PC-9 (cell line): Measurements from ENCODE around the gene CARMIL1. TPM values are rescaled to one million over a fixed set of nuclear protein-coding genes. Genes with fewer than 3 reads are reported as not detected.

Experiments
- BruUV-seq: library from RNA; stranded (reverse); fragments of 400-500 nt; replicated peaks from 2 replicates; lab custom pipeline; 2021; lab: Mats Ljungman, UMichigan
- CTCF ChIA-PET: fragments of 300-600 bp; sonication (Branson Sonifier 250); formaldehyde crosslinking; loops from one replicate; lab custom pipeline; 2022; ENCODE audit warnings: antibody characterized with exemption; lab: Charles Lee
- POLR2A ChIA-PET: fragments of 300-600 bp; sonication (Branson Sonifier 250); formaldehyde crosslinking; loops from one replicate; lab custom pipeline; 2022; ENCODE audit warnings: antibody characterized with exemption; ENCODE audit not compliant: unreplicated experiment; lab: Charles Lee
- DNase-seq, 2 experiments: peaks; one replicate each; pipeline versions ENCODE4 v3.0.0 to v3.0.0-alpha.2; 2015 to 2022; ENCODE audit warnings: mixed read lengths in 1 of 2
- H2AFZ ChIP-seq: fragments of 200-600 bp; sonication (generic); 2 replicates; pipeline ENCODE4 v1.8.1; 2017; ENCODE audit warnings: antibody characterized with exemption
- H3F3A ChIP-seq: fragments of 200-600 bp; sonication (generic); 2 replicates; pipeline ENCODE4 v1.8.1; 2017; ENCODE audit warnings: antibody characterized with exemption, mild to moderate bottlenecking, low read depth; ENCODE audit not compliant: insufficient read depth
- H3K27ac ChIP-seq: fragments of 200-600 bp; sonication (generic); 2 replicates; pipeline ENCODE4 v1.6.1; 2016; ENCODE audit warnings: mixed run types
- H3K27me3 ChIP-seq: fragments of 200-600 bp; sonication (generic); 2 replicates; pipeline ENCODE4 v1.6.1; 2016; ENCODE audit warnings: low read depth, mixed run types; ENCODE audit not compliant: insufficient read depth
- H3K36me3 ChIP-seq: fragments of 200-600 bp; sonication (generic); 2 replicates; pipeline ENCODE4 v1.6.1; 2016; ENCODE audit warnings: low read depth, mixed run types
- H3K4me1 ChIP-seq: fragments of 200-600 bp; sonication (generic); replicated peaks from 2 replicates; pipeline ENCODE4 v1.6.1; 2016; ENCODE audit warnings: mixed run types; ENCODE audit not compliant: insufficient read depth
- H3K4me2 ChIP-seq: fragments of 200-600 bp; sonication (generic); 2 replicates; pipeline ENCODE4 v1.6.1; 2017; ENCODE audit warnings: mixed run types
- H3K4me3 ChIP-seq: fragments of 200-600 bp; sonication (generic); 2 replicates; pipeline ENCODE4 v1.6.1; 2016; ENCODE audit warnings: mixed run types
- H3K79me2 ChIP-seq: fragments of 200-600 bp; sonication (generic); 2 replicates; pipeline ENCODE4 v1.6.1; 2017; ENCODE audit warnings: low read depth, mixed run types
- H3K9me2 ChIP-seq: fragments of 200-600 bp; sonication (generic); 2 replicates; pipeline ENCODE4 v1.8.1; 2017; ENCODE audit warnings: mild to moderate bottlenecking; ENCODE audit not compliant: insufficient read depth
- H3K9me3 ChIP-seq: fragments of 200-600 bp; sonication (generic); 2 replicates; pipeline ENCODE4 v1.8.1; 2016; ENCODE audit warnings: low read depth; ENCODE audit not compliant: insufficient read depth
- H4K20me1 ChIP-seq: fragments of 200-600 bp; sonication (generic); 2 replicates; pipeline ENCODE4 v1.8.1; 2017; ENCODE audit not compliant: insufficient read depth
- EZH2 ChIP-seq: fragments of 200-600 bp; sonication (generic); IDR thresholded peaks from 2 replicates; pipeline ENCODE4 v1.8.0; 2017; ENCODE audit warnings: antibody characterized with exemption, low read depth
- intact Hi-C: fragments of 100-400 bp; cut with micrococcal nuclease; formaldehyde crosslinking; loops from one replicate; pipeline ENCODE4 v1.10.0; 2022; ENCODE audit not compliant: unreplicated experiment
- total RNA-seq: library from RNA; stranded (reverse); gene quantifications from 2 replicates; pipeline ENCODE4 v1.2.3, GENCODE V29; 2021
- TF ChIP-seq, protein P1 (sequence below): fragments of 200-600 bp; sonication (generic); conservative IDR thresholded peaks from 2 replicates; pipeline ENCODE4 v1.6.1; 2017; ENCODE audit warnings: mixed run types, antibody characterized with exemption, mild to moderate bottlenecking, moderate library complexity

CARMIL1 gene
- total RNA-seq, 1 experiment from 2014 or later: 33.1 TPM

DNA sequence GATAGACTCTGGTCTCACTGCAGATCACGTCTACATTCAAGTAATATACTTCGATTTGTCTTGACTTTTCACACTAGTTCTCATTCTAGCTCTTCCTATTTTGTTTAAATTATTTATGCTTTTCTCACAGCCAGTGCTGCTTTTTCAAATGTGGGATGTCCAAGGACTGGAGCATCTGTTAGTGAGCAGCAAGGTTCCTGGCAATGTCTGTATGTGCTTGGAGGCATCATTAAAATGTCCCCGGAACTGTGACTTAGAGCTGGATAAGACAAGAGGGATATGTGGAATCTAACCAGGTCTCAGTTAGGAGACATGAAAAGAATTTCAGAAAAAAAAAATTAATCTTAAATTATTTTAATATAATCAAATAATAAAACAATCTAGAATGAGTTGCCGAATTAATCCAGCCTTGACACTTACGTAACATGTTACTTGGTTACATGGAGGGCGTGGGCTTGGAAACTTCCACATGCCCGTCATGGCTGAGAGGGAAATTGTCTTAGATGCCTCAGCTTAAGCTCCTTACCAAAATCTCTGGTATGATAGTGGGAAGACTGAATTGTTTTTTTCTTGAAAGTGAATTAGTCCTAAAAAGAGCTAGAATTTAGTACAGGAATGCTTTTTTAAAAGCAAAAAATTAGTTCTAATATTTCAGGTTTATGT, 21.4 kb upstream of the CARMIL1 start:
- Histone ChIP-seq H3K4me3 (no peak overlapping the region), H3K79me2 (no peaks in the 10 kb centered on the region), H4K20me1 (no peaks in the 10 kb centered on the region), H3K4me2 (no peak overlapping the region), H3K27me3 (no peaks in the 10 kb centered on the region), H3K27ac (no peak overlapping the region), H2AFZ (no peak overlapping the region), H3K9me2 (no peaks in the 10 kb centered on the region), H3K9me3 (no peaks in the 10 kb centered on the region), H3K4me1 (no peaks in the 10 kb centered on the region), H3F3A (no peaks in the 10 kb centered on the region), H3K36me3 (no peaks in the 10 kb centered on the region)
- ChIA-PET POLR2A (no interaction called here), CTCF (interaction anchor here (1.1 kb wide), 1 partner anchor 34 kb away, joined by 3 read pairs; no protein-coding TSS in a partner anchor)
- intact Hi-C loops: no loop called here
- no TSS peak for BruUV-seq
- TF ChIP-seq, protein P1, sequence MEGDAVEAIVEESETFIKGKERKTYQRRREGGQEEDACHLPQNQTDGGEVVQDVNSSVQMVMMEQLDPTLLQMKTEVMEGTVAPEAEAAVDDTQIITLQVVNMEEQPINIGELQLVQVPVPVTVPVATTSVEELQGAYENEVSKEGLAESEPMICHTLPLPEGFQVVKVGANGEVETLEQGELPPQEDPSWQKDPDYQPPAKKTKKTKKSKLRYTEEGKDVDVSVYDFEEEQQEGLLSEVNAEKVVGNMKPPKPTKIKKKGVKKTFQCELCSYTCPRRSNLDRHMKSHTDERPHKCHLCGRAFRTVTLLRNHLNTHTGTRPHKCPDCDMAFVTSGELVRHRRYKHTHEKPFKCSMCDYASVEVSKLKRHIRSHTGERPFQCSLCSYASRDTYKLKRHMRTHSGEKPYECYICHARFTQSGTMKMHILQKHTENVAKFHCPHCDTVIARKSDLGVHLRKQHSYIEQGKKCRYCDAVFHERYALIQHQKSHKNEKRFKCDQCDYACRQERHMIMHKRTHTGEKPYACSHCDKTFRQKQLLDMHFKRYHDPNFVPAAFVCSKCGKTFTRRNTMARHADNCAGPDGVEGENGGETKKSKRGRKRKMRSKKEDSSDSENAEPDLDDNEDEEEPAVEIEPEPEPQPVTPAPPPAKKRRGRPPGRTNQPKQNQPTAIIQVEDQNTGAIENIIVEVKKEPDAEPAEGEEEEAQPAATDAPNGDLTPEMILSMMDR: no peak
- TF ChIP-seq EZH2: no peak
- no peak for DNase-seq

DNA sequence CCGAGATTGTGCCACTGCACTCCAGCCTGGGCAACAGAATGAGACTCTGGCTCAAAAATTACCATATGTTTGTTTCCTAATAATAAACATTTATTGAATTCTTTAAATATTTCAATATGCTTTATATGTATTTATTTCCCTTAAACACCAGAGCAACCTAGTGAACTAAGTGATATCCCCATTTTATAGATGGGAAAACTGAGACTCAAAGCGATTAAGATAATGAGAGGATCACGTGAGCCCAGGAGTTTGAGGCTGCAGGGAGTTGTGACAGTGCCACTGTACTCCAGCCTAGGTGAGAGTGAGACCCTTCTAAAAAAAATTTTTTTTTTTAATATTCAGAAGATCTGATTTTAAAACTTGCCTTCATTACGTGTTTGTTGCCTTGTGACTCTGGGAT, 19.4 kb upstream of the CARMIL1 start:
- intact Hi-C loops: no loop called here
- Histone ChIP-seq H3K27ac (no peak overlapping the region), H4K20me1 (no peaks in the 10 kb centered on the region), H3K36me3 (no peaks in the 10 kb centered on the region), H3F3A (no peaks in the 10 kb centered on the region), H3K27me3 (no peaks in the 10 kb centered on the region), H3K9me2 (no peaks in the 10 kb centered on the region), H3K4me1 (no peaks in the 10 kb centered on the region), H3K9me3 (no peaks in the 10 kb centered on the region), H3K4me2 (no peak overlapping the region), H3K4me3 (no peak overlapping the region), H3K79me2 (no peaks in the 10 kb centered on the region), H2AFZ (no peak overlapping the region)
- ChIA-PET POLR2A (no interaction called here), CTCF (no interaction called here)
- TF ChIP-seq, protein P1: no peak
- TF ChIP-seq EZH2: no peak
- no TSS peak for BruUV-seq
- DNase-seq: no peak

DNA sequence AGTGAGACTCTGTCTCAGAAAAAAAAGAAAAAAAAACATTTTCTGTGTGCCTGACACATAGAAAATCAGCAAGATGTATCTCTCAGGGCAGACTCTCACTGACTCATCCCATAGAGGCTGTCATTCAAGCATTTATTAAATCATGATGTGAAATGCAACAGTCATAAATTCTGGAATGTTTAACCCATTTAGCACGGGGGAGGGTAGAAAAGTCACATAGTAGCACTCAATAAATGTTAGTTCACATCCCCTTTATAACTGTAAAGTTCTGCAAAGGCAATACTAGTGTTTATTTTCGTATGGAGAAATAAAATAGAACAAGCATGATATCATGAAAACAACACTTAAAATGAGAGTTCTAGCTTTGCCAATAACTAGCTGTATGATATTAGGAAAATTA, 15.5 kb upstream of the CARMIL1 start:
- H3K36me3 ChIP-seq: no peaks in the 10 kb centered on the region
- intact Hi-C loops: no loop called here
- POLR2A ChIA-PET: no interaction called here
- CTCF ChIA-PET: no interaction called here
- BruUV-seq: no TSS peak
- no peaks in the 10 kb centered on the region for H3K4me1 ChIP-seq
- no peaks in the 10 kb centered on the region for H3K79me2 ChIP-seq
- no peaks in the 10 kb centered on the region for H4K20me1 ChIP-seq
- no peak for TF ChIP-seq EZH2
- TF ChIP-seq, protein P1: no peak
- no peak overlapping the region for H2AFZ ChIP-seq
- H3K27ac ChIP-seq: no peak overlapping the region
- DNase-seq: no peak
- no peaks in the 10 kb centered on the region for H3K27me3 ChIP-seq
- no peaks in the 10 kb centered on the region for H3F3A ChIP-seq
- no peaks in the 10 kb centered on the region for H3K9me3 ChIP-seq
- H3K9me2 ChIP-seq: no peaks in the 10 kb centered on the region
- H3K4me2 ChIP-seq: no peak overlapping the region
- H3K4me3 ChIP-seq: no peak overlapping the region
